GM19351 (cell line): ENCODE data around the gene NAA15.
"Not testable (repeated sequence)": the region's sequence is repeated elsewhere in the genome, so short reads cannot be mapped to it uniquely, and the experiment has no call there.

Source experiments
- ATAC-seq: cut with Tn5 transposase; IDR thresholded peaks from one replicate; pipeline ENCODE4 v1.9.1; 2021; ENCODE audit warnings: mild to moderate bottlenecking, moderate library complexity; ENCODE audit not compliant: unreplicated experiment

NAA15 gene

GRCh38 chr4:139301113-139301820 is at the start of gene NAA15:
NAA15 (plus strand) TSS chr4:139301505; CDS start chr4:139301778, 273 bp downstream.
- peak; percentile 76 for ATAC-seq

- ATAC-seq = no peak
These were observed 48.3 kb upstream of the NAA15 start for GRCh38 chr4:139253046-139253445.

GRCh38 chr4:139253713-139254112 is 47.6 kb upstream of the NAA15 start:
- no peak for ATAC-seq

- not testable (repeated sequence) for ATAC-seq
These were observed 45.7 kb upstream of the NAA15 start for GRCh38 chr4:139255581-139255980.

GRCh38 chr4:139256349-139256748 is 45.0 kb upstream of the NAA15 start:
- ATAC-seq = no peak

DNA sequence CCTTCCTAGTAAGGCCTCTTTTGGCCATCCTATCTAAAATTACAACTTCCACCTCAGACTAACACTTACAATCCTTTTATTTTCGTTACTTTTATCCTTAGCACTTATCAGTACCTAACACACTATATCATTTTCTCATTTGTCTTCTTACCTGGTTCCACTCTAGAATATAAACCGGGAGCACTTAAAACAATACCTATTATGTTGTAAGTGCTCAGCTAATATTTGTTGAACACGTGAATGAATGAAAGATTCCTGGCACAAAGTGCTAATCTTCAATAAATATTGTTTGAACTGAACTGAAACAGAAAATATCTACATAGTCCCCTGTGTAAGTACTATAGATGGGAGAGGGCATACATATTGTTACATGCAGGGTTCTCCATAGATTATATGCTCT is 35.7 kb upstream of the NAA15 start:
- no peak for ATAC-seq

DNA sequence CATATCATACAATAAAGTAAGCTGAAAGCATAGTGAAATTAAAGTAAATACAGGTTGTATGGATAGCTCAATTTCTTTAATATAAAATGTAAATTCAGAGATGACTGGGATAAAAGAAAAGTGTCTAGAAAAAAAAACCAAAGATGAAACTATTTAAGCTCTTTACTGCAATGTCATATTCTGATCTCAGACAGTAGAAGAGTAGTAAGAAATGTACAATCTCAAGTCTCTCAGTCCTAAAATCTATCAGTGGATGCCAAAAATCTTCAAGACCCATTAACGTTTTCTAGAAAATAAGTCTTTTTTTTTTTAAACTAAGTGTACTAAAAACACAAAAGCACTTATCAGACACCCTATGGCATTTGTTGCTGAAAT is 35.1 kb upstream of the NAA15 start:
- ATAC-seq = no peak

DNA sequence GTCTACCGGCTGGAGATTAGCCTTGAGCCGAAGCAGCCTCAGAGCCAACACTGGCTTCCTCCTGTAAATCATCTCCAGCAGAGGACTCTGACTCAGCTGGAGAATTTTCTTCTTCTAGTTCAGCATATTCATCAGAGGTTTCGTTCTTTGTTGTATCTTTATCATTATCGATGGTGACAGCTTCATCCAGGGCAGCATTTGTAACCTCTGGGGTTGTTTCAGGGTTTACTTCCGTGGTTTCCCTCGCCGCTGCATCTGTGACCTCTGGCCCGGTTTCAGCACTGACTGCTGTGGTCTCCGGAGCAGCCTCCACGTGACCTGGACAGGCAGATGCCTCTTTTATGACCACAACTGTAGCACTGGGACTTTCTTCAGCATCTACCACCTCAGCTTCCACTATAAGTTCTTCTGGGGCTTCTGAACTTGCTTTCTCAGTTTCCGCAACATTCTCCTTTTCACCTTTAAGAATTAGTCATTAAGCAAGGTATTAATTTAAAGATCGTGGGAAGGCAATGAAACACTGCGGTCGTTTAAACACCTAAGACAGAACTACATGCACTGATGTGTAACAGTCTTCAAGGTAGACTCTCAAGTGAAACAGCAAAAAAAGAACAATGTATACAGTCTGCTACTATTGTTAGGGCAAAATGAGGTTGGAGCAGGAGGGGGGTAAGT is 34.6 kb upstream of the NAA15 start:
- ATAC-seq = peak; percentile 96

DNA sequence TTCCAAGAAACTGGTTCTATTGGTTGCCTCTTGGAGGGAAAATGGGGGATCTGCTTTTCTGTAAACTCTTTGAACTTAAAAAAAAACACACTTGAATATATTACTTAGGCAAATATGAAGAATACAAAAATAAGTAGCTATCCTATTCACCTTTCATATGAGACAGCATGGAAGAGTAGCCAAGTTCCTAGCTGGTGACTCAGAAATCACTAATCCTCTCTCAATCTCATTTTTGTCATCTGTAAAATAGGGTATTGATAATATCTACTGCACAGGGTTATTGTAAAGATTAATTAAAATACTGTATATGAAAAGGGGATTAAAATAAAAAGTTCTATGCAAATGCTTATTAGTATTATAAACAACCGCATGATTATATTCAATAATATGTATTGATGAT is 34.0 kb upstream of the NAA15 start:
- ATAC-seq = no peak

DNA sequence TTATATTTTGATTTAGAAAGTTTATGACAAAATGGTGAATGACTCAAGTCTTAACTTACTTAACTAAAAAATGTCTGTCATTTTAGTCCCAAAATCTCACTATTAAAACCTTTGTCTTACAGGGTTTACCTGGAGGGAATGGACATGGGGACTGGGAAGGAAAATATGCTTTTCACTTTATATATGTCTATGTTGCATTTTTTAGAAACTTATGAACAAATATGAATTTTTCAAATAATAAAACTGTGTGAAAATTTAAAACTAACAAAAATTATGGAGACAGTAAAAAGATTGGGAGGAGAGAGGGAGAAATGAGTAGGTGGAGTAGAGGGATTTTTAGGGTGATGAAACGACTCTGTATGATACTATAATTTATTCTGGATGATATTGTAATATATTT is 27.5 kb upstream of the NAA15 start:
- no peak for ATAC-seq

GRCh38 chr4:139274790-139275189 is 26.5 kb upstream of the NAA15 start:
- ATAC-seq = no peak

- ATAC-seq = no peak
These were observed 26.0 kb upstream of the NAA15 start for GRCh38 chr4:139275281-139275735.

- no peak for ATAC-seq
These were observed 22.8 kb upstream of the NAA15 start for GRCh38 chr4:139278485-139278884.

DNA sequence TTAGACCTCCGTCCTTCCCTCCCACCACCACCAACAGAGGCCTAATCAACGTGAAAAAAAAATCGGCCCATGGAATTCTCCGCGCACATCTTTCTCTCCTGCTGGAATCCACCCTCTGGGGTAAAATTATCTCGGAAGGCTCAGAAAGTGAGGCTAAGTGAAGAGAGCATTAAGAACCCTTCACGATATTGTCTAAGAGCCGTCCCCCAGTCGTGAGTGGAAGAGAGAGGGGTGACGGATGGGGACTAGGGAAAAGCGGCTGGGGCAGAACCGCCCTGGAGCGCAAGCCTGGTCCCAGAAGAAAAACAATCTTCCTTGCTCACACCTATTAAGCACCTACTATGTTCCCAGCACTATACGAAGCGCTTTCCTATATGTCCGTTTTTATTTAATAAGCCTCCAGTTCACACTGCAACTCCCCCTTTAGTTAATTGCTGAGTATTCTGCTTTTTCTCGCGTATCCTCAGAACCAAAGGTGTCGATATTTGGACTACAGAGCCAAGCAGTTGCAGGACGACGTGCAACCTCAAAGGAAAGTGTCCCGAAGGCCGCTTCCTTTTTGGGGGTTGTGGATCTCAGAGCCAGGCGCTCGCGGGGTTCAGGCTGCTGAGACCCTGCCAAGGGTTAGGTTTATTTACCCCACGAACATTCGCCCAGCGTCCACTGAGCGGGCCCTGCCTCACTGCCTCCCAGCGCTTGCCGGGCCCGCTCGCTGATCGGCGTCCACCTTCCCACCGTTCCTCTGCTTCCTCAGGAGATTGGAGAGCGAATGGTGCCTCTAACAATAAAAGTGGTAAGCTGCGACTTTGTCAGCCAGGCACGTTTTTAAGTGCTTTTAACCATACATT is 22.2 kb upstream of the NAA15 start:
- no peak for ATAC-seq

DNA sequence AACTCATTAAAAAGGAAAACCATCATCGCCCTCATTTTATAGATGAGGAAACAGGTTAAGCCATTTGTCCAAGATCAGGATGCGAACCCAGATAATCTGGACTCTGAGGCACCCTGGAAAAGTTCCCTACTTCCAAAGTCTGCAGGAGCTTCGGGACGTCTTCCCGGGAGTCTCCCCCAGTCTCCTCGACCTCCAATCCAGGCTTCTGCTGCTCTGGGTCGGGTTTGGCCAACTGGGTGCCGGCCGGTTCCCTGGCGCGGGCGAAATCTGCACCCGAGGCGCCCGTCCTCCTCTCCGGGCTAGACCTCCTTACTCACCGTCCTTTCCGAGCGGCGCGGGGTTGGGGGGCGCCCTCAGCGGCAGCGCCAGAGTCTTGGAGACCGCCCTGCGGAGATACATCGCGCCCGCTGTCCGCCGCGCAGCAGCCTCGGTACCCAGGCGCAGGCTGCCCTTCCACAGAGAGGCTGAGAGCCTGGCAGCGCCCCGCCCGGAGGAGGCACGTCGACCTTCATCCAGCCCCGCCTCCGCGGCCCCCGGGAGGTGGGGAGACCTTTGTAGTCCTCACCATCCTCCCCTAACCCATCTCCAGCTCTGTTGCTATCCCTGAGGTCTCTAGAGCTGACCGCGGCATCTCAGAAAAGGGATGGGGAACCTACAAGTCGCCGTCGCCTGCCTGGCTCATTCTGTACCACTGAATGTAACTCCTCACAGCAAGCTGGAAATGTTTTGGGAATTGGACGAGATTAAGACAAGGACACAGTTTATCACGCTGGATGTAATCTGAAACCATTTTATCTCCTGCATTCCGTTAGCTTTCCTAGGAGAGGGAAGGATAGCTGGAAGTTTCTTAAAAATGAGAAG is 21.3 kb upstream of the NAA15 start, which contains the start of gene MGARP:
TSS of gene MGARP (minus strand) at position 466 of the 861 bp plus-strand sequence. CDS start at position 399, 67 bp downstream.
- ATAC-seq = no peak

DNA sequence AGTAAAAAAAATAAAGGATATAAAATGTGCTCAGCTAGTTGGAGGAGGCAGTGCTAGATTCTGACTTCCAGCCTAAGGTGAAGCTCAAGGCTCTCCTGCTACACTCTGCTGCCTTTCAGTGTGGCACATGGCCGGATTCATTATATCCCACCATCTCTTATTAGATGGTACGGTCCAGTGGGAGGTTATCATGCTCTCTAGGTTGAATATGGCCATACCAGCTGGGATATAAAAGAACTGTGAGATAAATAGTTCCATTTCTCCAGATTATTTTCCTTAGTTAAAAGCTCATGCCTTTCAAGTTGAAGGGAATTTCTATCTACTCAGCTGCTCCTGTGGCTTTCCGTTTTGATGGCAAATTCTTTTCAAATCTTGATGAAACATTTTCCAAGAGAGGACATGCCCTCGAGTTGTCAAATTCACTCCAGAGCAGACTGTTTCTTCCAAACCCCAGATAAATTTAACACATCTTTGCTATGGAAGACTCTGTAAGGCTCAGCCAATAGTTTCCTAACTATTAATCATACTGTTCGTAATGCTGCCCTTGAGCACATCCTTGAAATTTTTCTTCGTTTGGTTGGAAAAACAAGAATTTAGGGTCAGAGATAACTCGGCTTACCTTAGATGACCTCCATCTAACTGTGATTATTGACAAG is 19.1 kb upstream of the NAA15 start:
- ATAC-seq = no peak

DNA sequence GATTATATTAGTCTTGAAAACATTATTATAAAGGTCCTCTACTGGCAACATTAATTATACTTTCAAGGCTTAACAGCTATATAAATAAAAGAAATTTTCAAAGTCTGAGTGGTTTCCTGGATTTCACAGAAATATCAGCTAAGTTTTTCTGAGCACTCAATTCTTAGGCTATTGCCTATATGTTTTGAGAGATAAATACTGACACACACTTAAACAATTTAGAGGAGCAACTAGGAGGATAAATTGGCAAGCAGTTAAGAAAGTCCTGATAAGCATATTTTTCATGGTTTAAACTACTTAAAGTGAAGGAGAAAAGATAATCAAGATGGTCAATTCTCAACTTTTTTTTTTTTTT is 18.6 kb upstream of the NAA15 start:
- no peak for ATAC-seq

DNA sequence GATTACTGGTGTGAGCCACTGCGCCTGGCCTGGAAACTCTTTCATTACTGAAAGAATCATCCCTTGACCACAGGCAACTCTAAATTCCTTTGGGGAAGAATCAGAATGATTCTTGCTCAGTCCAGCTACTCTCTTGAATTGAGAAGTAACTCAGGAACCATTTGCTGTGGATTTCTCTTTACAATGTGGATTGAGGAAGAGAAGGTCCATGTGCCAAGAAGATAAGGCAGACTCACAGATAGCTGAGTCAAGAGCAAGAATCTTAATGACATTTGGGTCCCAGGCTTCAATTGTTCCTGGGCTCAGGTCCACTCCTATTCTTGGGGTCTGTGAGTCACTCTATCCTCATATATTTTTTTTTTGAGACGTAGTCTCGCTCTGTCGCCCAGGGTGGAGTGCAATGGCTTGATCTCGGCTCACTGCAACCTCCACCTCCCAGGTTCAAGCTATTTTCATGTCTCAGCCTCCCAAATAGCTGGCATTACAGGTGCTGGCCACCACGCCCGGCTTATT is 15.1 kb upstream of the NAA15 start:
- ATAC-seq = no peak

- ATAC-seq = peak; percentile 88
These were observed 5.9 kb upstream of the NAA15 start for GRCh38 chr4:139295206-139295941.
